SK-N-SH (cell line): ENCODE results near the gene C5orf63. TPM values are rescaled to one million over a fixed set of nuclear protein-coding genes. Genes with fewer than 3 reads are reported as not detected.

Experiments
- CTCF ChIA-PET: fragments of 300-600, 350-600 bp; formaldehyde crosslinking; extraction: SDS; loops from one replicate; lab custom pipeline; 2021; lab: Yijun Ruan, JAX
- POLR2A ChIA-PET: fragments of 350-600 bp; sonication (Branson Sonifier 250); formaldehyde crosslinking; extraction: SDS; loops from one replicate; lab custom pipeline; 2020; ENCODE audit warnings: antibody characterized with exemption, inconsistent platforms; lab: Yijun Ruan, JAX
- DNase-seq: peaks from one replicate; pipeline ENCODE4 v3.0.0; 2012
- H2AFZ ChIP-seq: fragments of 200-600 bp; sonication (generic); 2 replicates; pipeline ENCODE4 v1.8.1; 2016; ENCODE audit warnings: antibody characterized with exemption, mild to moderate bottlenecking, low read depth
- H3F3A ChIP-seq: fragments of 200-600 bp; sonication (generic); replicated peaks from 2 replicates; pipeline ENCODE3; 2016; ENCODE audit warnings: antibody characterized with exemption, mild to moderate bottlenecking; ENCODE audit not compliant: insufficient read depth
- H3K27ac ChIP-seq, 2 experiments: fragments of 200-500 bp in 1 of 2; fragments of 200-600 bp in 1 of 2; sonication (Bioruptor generic) in 1 of 2; sonication (generic), shearing (Covaris generic) in 1 of 2; 2 replicates each; pipeline versions ENCODE4 v1.5.1 to v1.6.1; 2014 to 2016; ENCODE audit warnings: low read depth in 2 of 2, inconsistent platforms in 1 of 2, low read length in 1 of 2, mild to moderate bottlenecking in 1 of 2, mixed read lengths in 1 of 2
- H3K27me3 ChIP-seq: fragments of 200-600 bp; sonication (generic), shearing (Covaris generic); 2 replicates; pipeline ENCODE4 v1.6.1; 2016; ENCODE audit warnings: mixed run types; ENCODE audit not compliant: insufficient read depth
- H3K36me3 ChIP-seq, 2 experiments: fragments of 200-500 bp in 1 of 2; fragments of 200-600 bp in 1 of 2; sonication (Bioruptor generic) in 1 of 2; sonication (generic) in 1 of 2; replicated peaks in 1 of 2; 2 replicates each; pipeline versions ENCODE3 to v1.5.1; 2014 to 2016; ENCODE audit warnings: low read length in 1 of 2, mild to moderate bottlenecking in 1 of 2; ENCODE audit not compliant: insufficient read depth in 2 of 2, control insufficient read depth in 1 of 2
- H3K4me1 ChIP-seq, 2 experiments: fragments of 200-500 bp in 1 of 2; fragments of 200-600 bp in 1 of 2; sonication (Bioruptor generic) in 1 of 2; sonication (generic), shearing (Covaris generic) in 1 of 2; 2 replicates each; pipeline versions ENCODE4 v1.5.1 to v1.6.1; 2014 to 2016; ENCODE audit warnings: low read depth in 1 of 2, low read length in 1 of 2, mixed run types in 1 of 2; ENCODE audit not compliant: insufficient read depth in 2 of 2, control insufficient read depth in 1 of 2
- H3K4me2 ChIP-seq: fragments of 200-600 bp; sonication (generic), shearing (Covaris generic); 2 replicates; pipeline ENCODE4 v1.6.1; 2017; ENCODE audit warnings: mixed run types
- H3K4me3 ChIP-seq, 2 experiments: fragments of 200-500 bp in 1 of 2; fragments of 200-600 bp in 1 of 2; sonication (Bioruptor generic) in 1 of 2; sonication (generic), shearing (Covaris generic) in 1 of 2; 2 replicates each; pipeline versions ENCODE4 v1.5.1 to v1.8.1; 2014 to 2016; ENCODE audit warnings: low read depth in 2 of 2, inconsistent platforms in 1 of 2, low read length in 1 of 2, mild to moderate bottlenecking in 1 of 2, mixed read lengths in 1 of 2, moderate library complexity in 1 of 2
- H3K79me2 ChIP-seq: fragments of 200-600 bp; sonication (generic); 2 replicates; pipeline ENCODE4 v1.8.1; 2017; ENCODE audit warnings: mild to moderate bottlenecking; ENCODE audit not compliant: insufficient read depth
- H3K9ac ChIP-seq: fragments of 200-600 bp; sonication (generic); 2 replicates; pipeline ENCODE4 v1.6.1; 2017; ENCODE audit warnings: mixed run types
- H3K9me2 ChIP-seq: fragments of 200-600 bp; sonication (generic); 2 replicates; pipeline ENCODE4 v1.6.1; 2017; ENCODE audit warnings: mixed run types
- H3K9me3 ChIP-seq: fragments of 200-600 bp; sonication (generic); 2 replicates; pipeline ENCODE4 v1.6.1; 2017; ENCODE audit warnings: mixed run types, mild to moderate bottlenecking, moderate library complexity
- H4K20me1 ChIP-seq: fragments of 200-600 bp; sonication (generic); 2 replicates; pipeline ENCODE4 v1.6.1; 2017; ENCODE audit warnings: mild to moderate bottlenecking, mixed run types; ENCODE audit not compliant: insufficient read depth
- ELF1 ChIP-seq: IDR thresholded peaks from 2 replicates; pipeline ENCODE4 v1.4.0; 2012
- EP300 ChIP-seq, 2 experiments: IDR thresholded peaks; 2 replicates each; pipeline versions ENCODE4 v1.4.0 to v1.6.1; 2012; ENCODE audit warnings: borderline replicate concordance in 1 of 2, low read depth in 1 of 2, low read length in 1 of 2
- FOSL2 ChIP-seq: IDR thresholded peaks from 2 replicates; pipeline ENCODE4 v1.4.0; 2012; ENCODE audit warnings: low read depth, mild to moderate bottlenecking, moderate library complexity, borderline replicate concordance
- JUND ChIP-seq: IDR thresholded peaks from 2 replicates; pipeline ENCODE4 v1.4.0; 2012
- NRF1 ChIP-seq: IDR thresholded peaks from 2 replicates; pipeline ENCODE4 v1.6.1; 2012; ENCODE audit warnings: low read depth, mild to moderate bottlenecking, low read length
- RCOR1 ChIP-seq: fragments of 150-350 bp; IDR thresholded peaks from 2 replicates; pipeline ENCODE4 v1.6.1; 2017; ENCODE audit warnings: antibody characterized with exemption, low read length
- RXRA ChIP-seq: IDR thresholded peaks from 2 replicates; pipeline ENCODE4 v1.4.0; 2012; ENCODE audit warnings: low read depth, mild to moderate bottlenecking, borderline replicate concordance
- SMC3 ChIP-seq: IDR thresholded peaks from 2 replicates; pipeline ENCODE4 v1.6.1; 2012; ENCODE audit warnings: low read depth, low read length, improper control_type of control experiment
- TEAD4 ChIP-seq: IDR thresholded peaks from 2 replicates; pipeline ENCODE4 v1.4.0; 2012; ENCODE audit warnings: mild to moderate bottlenecking, borderline replicate concordance; ENCODE audit not compliant: insufficient read depth
- WGBS: methylation state at CpG from one replicate; pipeline ENCODE4 v1.1.6; 2017; ENCODE audit warnings: low lambda C conversion rate; 5-methylcytosine and 5-hydroxymethylcytosine counted together
- polyA plus RNA-seq, 3 experiments: library from polyadenylated mRNA; depleted of rRNA; stranded (reverse); fragments of >200 nt; gene quantifications; 2 replicates each; pipeline ENCODE4 v1.2.3, GENCODE V29; 2012
- TF ChIP-seq, protein P1 (sequence below): IDR thresholded peaks from 2 replicates; pipeline ENCODE4 v1.4.0; 2012; ENCODE audit warnings: low read depth, borderline replicate concordance
- TF ChIP-seq, protein P2 (sequence below): fragments of 200-600 bp; sonication (generic); IDR thresholded peaks from 2 replicates; pipeline ENCODE4 v1.6.1; 2017; ENCODE audit warnings: antibody characterized with exemption, mild to moderate bottlenecking, moderate library complexity

The C5orf63 gene
- polyA plus RNA-seq, 1 of the 3 experiments (the other 2 are of a cell fraction) = 3.6 TPM

DNA sequence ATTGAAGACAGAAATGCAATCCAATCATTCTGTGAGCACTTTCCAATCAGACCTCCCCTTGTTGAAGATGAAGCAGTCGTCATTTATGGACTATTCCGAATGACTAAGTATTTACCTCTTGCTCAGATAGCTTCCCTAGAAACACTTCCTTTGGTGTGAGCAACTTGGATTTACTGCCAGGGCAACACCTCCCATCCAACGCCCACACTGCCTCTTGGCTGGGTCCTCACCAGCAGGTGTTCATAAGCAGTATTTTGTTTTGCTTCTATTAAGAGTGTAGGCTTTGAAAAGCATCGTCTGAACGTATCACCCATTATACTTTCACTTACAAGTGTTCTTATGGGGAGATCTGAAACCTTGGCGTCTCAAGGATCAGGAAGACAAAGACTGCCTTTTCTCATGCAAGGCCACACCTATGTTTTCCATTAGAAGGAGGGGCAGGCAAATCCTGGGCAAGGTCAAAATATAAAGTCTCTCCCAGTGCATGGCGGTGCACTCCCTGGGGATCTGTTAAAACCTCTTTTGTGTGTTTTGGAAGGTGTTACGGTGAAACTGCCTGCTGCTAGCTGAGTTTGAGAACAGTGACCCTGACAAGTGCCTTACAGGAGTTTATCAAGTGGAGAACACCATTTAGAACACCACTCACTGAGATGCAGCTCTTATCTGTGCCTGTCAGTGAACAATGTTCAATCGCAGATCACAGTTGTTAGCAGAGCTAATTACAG, 32.3 kb downstream of the C5orf63 start:
- Histone ChIP-seq H3K79me2 (no peaks in the 10 kb centered on the region), H3K27ac (peak overlapping the region in 1 of 2 experiments; percentile 7; a peak in 1 of 4 replicates), H3K4me1 (peaks cover 0 to 9% of the 10 kb centered on the region in 2 experiments; a peak in 2 of 4 replicates), H3K9me3 (no peaks in the 10 kb centered on the region), H3K9ac (no peak overlapping the region), H3K4me2 (peak overlapping the region; percentile 49; the same call in 1 of the 2 replicates), H3K27me3 (no peaks in the 10 kb centered on the region), H3K9me2 (no peaks in the 10 kb centered on the region), H2AFZ (peak overlapping the region; percentile 52; the same call in 1 of the 2 replicates), H3K4me3 (no peak overlapping the region), H4K20me1 (no peaks in the 10 kb centered on the region), H3F3A (peaks cover 8% of the 10 kb centered on the region), H3K36me3 (no peaks in the 10 kb centered on the region)
- CTCF ChIA-PET = interaction anchor here (0.9 to 1.4 kb wide), 2 partner anchors 11 to 365 kb away, joined by 3 to 5 read pairs; no protein-coding TSS in a partner anchor
- POLR2A ChIA-PET = no interaction called here
- 92% methylated on average over 9 of the region's 9 CpGs for WGBS
- TF ChIP-seq ELF1 (no peak), RXRA (no peak), RCOR1 (no peak)
- TF ChIP-seq, protein P1, sequence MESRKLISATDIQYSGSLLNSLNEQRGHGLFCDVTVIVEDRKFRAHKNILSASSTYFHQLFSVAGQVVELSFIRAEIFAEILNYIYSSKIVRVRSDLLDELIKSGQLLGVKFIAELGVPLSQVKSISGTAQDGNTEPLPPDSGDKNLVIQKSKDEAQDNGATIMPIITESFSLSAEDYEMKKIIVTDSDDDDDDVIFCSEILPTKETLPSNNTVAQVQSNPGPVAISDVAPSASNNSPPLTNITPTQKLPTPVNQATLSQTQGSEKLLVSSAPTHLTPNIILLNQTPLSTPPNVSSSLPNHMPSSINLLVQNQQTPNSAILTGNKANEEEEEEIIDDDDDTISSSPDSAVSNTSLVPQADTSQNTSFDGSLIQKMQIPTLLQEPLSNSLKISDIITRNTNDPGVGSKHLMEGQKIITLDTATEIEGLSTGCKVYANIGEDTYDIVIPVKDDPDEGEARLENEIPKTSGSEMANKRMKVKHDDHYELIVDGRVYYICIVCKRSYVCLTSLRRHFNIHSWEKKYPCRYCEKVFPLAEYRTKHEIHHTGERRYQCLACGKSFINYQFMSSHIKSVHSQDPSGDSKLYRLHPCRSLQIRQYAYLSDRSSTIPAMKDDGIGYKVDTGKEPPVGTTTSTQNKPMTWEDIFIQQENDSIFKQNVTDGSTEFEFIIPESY = no peak
- DNase-seq = no peak

DNA sequence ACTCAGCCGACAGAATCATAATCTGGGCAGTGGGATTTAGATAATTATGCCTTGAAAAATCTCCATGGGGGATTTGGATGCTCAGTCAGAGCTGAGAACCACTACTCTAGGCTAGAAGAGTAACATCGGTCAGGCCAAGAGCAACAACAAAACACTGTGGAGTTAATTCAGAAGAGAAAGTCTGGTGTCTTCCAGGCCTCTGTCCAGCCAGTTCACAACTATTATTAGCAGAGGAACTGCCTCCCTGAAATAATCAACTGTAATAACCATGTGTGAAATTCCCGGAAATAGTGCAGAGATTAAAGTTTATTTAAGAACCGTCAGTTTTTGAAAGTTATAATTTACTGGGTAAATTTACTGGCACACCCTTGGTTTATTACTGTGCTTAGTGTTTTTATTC, 34.8 kb downstream of the C5orf63 start:
- Histone ChIP-seq H3K9me2 (no peaks in the 10 kb centered on the region), H3K79me2 (no peaks in the 10 kb centered on the region), H3F3A (peaks cover 8% of the 10 kb centered on the region), H3K36me3 (no peaks in the 10 kb centered on the region), H2AFZ (no peak overlapping the region), H3K4me3 (no peak overlapping the region), H3K4me2 (no peak overlapping the region), H3K27ac (no peak overlapping the region), H3K9ac (no peak overlapping the region), H3K4me1 (peaks cover 0 to 9% of the 10 kb centered on the region in 2 experiments; a peak in 2 of 4 replicates), H3K27me3 (no peaks in the 10 kb centered on the region), H3K9me3 (no peaks in the 10 kb centered on the region), H4K20me1 (no peaks in the 10 kb centered on the region)
- DNase-seq = no peak
- WGBS = 78% methylated on average over 4 of the region's 4 CpGs
- POLR2A ChIA-PET = no interaction called here
- CTCF ChIA-PET = interaction anchor here (1.3 kb wide), 1 partner anchor 9 kb away, joined by 5 read pairs; no protein-coding TSS in a partner anchor
- no peak for TF ChIP-seq TEAD4
- no peak for TF ChIP-seq JUND
- no peak for TF ChIP-seq EP300 (IDR thresholded peaks at IDR 0.05; ENCODE audit: borderline replicate concordance in 1 of 2, low read depth in 1 of 2, low read length in 1 of 2)
- no peak for TF ChIP-seq SMC3
- TF ChIP-seq, protein P2, sequence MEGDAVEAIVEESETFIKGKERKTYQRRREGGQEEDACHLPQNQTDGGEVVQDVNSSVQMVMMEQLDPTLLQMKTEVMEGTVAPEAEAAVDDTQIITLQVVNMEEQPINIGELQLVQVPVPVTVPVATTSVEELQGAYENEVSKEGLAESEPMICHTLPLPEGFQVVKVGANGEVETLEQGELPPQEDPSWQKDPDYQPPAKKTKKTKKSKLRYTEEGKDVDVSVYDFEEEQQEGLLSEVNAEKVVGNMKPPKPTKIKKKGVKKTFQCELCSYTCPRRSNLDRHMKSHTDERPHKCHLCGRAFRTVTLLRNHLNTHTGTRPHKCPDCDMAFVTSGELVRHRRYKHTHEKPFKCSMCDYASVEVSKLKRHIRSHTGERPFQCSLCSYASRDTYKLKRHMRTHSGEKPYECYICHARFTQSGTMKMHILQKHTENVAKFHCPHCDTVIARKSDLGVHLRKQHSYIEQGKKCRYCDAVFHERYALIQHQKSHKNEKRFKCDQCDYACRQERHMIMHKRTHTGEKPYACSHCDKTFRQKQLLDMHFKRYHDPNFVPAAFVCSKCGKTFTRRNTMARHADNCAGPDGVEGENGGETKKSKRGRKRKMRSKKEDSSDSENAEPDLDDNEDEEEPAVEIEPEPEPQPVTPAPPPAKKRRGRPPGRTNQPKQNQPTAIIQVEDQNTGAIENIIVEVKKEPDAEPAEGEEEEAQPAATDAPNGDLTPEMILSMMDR = no peak
- no peak for TF ChIP-seq NRF1
- no peak for TF ChIP-seq FOSL2
